Gastroesophageal sphincter (tissue), 4 donors: ENCODE measurements around the gene IL1A. TPM values are rescaled to one million over a fixed set of nuclear protein-coding genes. Genes with fewer than 3 reads are reported as not detected.

ENCODE experiments used
- ATAC-seq: fragments of 150-250 bp; one replicate; pipeline ENCODE4 v1.9.1; 2016; ENCODE audit warnings: mild to moderate bottlenecking, moderate library complexity
- H3K27ac ChIP-seq, 4 donors: fragments of 200-600 bp; sonication (generic) in 3 of 4; 1 replicate in 3 of 4; 2 replicates in 1 of 4; pipeline ENCODE4 v1.5.1; 2016 to 2019
- H3K27me3 ChIP-seq: fragments of 200-600 bp; sonication (generic); one replicate; pipeline ENCODE4 v1.5.1; 2019
- H3K36me3 ChIP-seq, 2 donors: fragments of 200-600 bp; sonication (generic); one replicate each; pipeline ENCODE4 v1.5.1; 2019; ENCODE audit warnings: control low read depth in 1 of 2
- H3K4me1 ChIP-seq, 3 donors: fragments of 200-600 bp; sonication (generic); 1 replicate in 2 of 3; 2 replicates in 1 of 3; pipeline ENCODE4 v1.5.1; 2016 to 2019; ENCODE audit warnings: control low read depth in 2 of 3
- H3K4me3 ChIP-seq, 2 donors: fragments of 200-600 bp; sonication (generic); one replicate each; pipeline ENCODE4 v1.5.1; 2019; ENCODE audit warnings: mild to moderate bottlenecking in 1 of 2, moderate library complexity in 1 of 2
- H3K9me3 ChIP-seq, 3 donors: fragments of 200-600 bp; sonication (generic); one replicate each; pipeline ENCODE4 v1.5.1; 2017 to 2019; ENCODE audit warnings: control low read depth in 2 of 3
- CTCF ChIP-seq, 4 experiments: fragments of 200-600 bp in 2 of 4; fragments of 450-650 bp in 2 of 4; sonication (generic) in 1 of 4; IDR thresholded peaks; one replicate each; pipeline ENCODE4 v1.5.1; 2017 to 2019; ENCODE audit warnings: antibody characterized with exemption in 4 of 4, mild to moderate bottlenecking in 2 of 4, moderate library complexity in 2 of 4
- EP300 ChIP-seq: sonication (generic); formaldehyde crosslinking; IDR thresholded peaks from one replicate; pipeline ENCODE4 v1.6.1; 2017; ENCODE audit warnings: antibody characterized with exemption, mild to moderate bottlenecking
- POLR2A ChIP-seq, 2 donors: fragments of 450-650 bp; IDR thresholded peaks; one replicate each; pipeline ENCODE4 v1.6.1; 2017; ENCODE audit warnings: antibody characterized with exemption in 2 of 2, mild to moderate bottlenecking in 2 of 2, moderate library complexity in 1 of 2
- POLR2AphosphoS5 ChIP-seq: sonication (generic); formaldehyde crosslinking; IDR thresholded peaks from one replicate; pipeline ENCODE4 v1.6.1; 2017; ENCODE audit warnings: antibody characterized with exemption
- WGBS, 2 donors: methylation state at CpG; one replicate each; pipeline ENCODE4 v1.1.5; 2018; ENCODE audit warnings: low coverage in 1 of 2; 5-methylcytosine and 5-hydroxymethylcytosine counted together
- total RNA-seq, 4 donors: library from RNA; depleted of rRNA; stranded (reverse); fragments of >200 nt; gene quantifications; one replicate each; pipeline ENCODE4 v1.1.0, GENCODE V29; 2016

The IL1A gene
- total RNA-seq, 4 donors from 2014 or later: not detected

- TF ChIP-seq POLR2A (IDR thresholded peaks at IDR 0.05): no peak
- TF ChIP-seq CTCF (IDR thresholded peaks at IDR 0.05): no peak
- no peak for TF ChIP-seq POLR2AphosphoS5
- TF ChIP-seq EP300: no peak
- H3K4me3 ChIP-seq: no peak overlapping the region
- peaks cover 0 to 7% (median 0%) of the 10 kb centered on the region in 3 donors for H3K4me1 ChIP-seq
- H3K27me3 ChIP-seq: peaks cover 11% of the 10 kb centered on the region
- no peak overlapping the region for H3K27ac ChIP-seq
- ATAC-seq: no peak
- 61 to 90% methylated on average over 2 of the region's 15 CpGs for WGBS, 2 donors
- no peaks in the 10 kb centered on the region for H3K9me3 ChIP-seq
- H3K36me3 ChIP-seq: no peaks in the 10 kb centered on the region
Measured at GRCh38 chr2:112725545-112726457, 58.5 kb downstream of the IL1A start.

GRCh38 chr2:112724591-112725525, 59.4 kb downstream of the IL1A start:
- peaks cover 0 to 7% (median 0%) of the 10 kb centered on the region in 3 donors for H3K4me1 ChIP-seq
- H3K36me3 ChIP-seq: no peaks in the 10 kb centered on the region
- H3K27ac ChIP-seq: no peak overlapping the region
- TF ChIP-seq CTCF (IDR thresholded peaks at IDR 0.05) (no peak), POLR2A (IDR thresholded peaks at IDR 0.05) (no peak), POLR2AphosphoS5 (no peak), EP300 (no peak)
- no peak overlapping the region for H3K4me3 ChIP-seq
- H3K9me3 ChIP-seq: no peaks in the 10 kb centered on the region
- 80% methylated on average over 2 of the region's 21 CpGs for WGBS, 2 donors
- H3K27me3 ChIP-seq: peaks cover 13% of the 10 kb centered on the region
- ATAC-seq: no peak

GRCh38 chr2:112723995-112724394, 60.3 kb downstream of the IL1A start:
- TF ChIP-seq EP300: no peak
- no peak for TF ChIP-seq POLR2AphosphoS5
- TF ChIP-seq POLR2A (IDR thresholded peaks at IDR 0.05): no peak
- no peak for TF ChIP-seq CTCF (IDR thresholded peaks at IDR 0.05)
- no peak overlapping the region for H3K27ac ChIP-seq
- WGBS, 2 donors: 100% methylated on average over 3 of the region's 8 CpGs; no CpG with 5 or more reads in 1 of the 2 donors
- no peak overlapping the region for H3K4me3 ChIP-seq
- no peak for ATAC-seq
- H3K36me3 ChIP-seq: no peaks in the 10 kb centered on the region
- H3K27me3 ChIP-seq: peaks cover 13% of the 10 kb centered on the region
- H3K9me3 ChIP-seq: no peaks in the 10 kb centered on the region
- peaks cover 0 to 7% (median 0%) of the 10 kb centered on the region in 3 donors for H3K4me1 ChIP-seq

Other genes with a start within 250 kb of the IL1A start
- 10 to 100 TPM; 11.7 to 21.5 (median 13.3) TPM for gene POLR1B, start 242.0 kb downstream of the IL1A start, total RNA-seq
- gene CHCHD5, start 199.9 kb downstream of the IL1A start, total RNA-seq: 10 to 100 TPM in 3 of 4 donors, 1 to 10 TPM in 1; 7.7 to 18.1 (median 16.0) TPM
- gene SLC20A1, start 138.6 kb downstream of the IL1A start, total RNA-seq: 10 to 100 TPM in 3 of 4 donors, 1 to 10 TPM in 1; 9.5 to 25.4 (median 20.5) TPM
- gene NT5DC4, start 63.5 kb downstream of the IL1A start, total RNA-seq: under 1 TPM in 1 of 4 donors, not detected in 3; 0.27 TPM
- 1 to 10 TPM in 1 of 4 donors, under 1 TPM in 1, not detected in 2; 0.50 to 1.8 TPM for gene CKAP2L, start 19.9 kb downstream of the IL1A start, total RNA-seq
- gene IL1B, start 52.3 kb upstream of the IL1A start, total RNA-seq: 1 to 10 TPM in 2 of 4 donors, not detected in 2; 2.7 to 3.2 TPM
- not detected for gene IL37, start 126.7 kb upstream of the IL1A start, total RNA-seq
- gene IL36G, start 193.5 kb upstream of the IL1A start, total RNA-seq: 1 to 10 TPM in 1 of 4 donors, under 1 TPM in 1, not detected in 2; 0.78 to 1.8 TPM
- 1 to 10 TPM in 2 of 4 donors, not detected in 2; 1.2 to 9.1 TPM for gene IL36A, start 221.0 kb upstream of the IL1A start, total RNA-seq